AG09319 (cell line): ENCODE data around the gene NUP153.

Source experiments
- DNase-seq: peaks from one replicate; pipeline ENCODE4 v3.0.0-alpha.2; 2010; ENCODE audit warnings: low read depth; ENCODE audit errors: extremely low read depth
- TF ChIP-seq, protein P1 (sequence below): IDR thresholded peaks from 2 replicates; pipeline ENCODE4 v1.5.1; 2011; ENCODE audit warnings: low read depth, mild to moderate bottlenecking, inconsistent platforms, low read length, moderate library complexity

NUP153 gene

DNA sequence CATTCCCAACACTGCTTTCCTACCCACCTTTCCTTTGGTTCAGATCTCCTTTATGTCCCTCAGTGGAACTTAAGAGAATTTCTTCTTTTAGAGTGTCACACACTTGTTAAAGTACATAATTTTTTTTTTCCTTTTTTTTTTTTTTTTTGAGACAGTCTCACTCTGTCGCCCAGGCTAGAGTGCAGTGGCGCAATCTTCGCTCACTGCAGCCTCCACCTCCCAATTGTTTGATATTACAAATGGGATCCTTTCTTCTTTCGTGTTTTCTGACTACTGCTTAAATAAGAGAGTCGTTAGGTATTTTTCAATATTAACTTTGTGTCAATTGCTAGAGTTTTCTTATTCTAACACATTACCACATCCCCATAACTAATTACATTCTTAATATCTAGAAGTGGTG, 29.1 kb downstream of the NUP153 start:
- DNase-seq, result no peak
- TF ChIP-seq, protein P1, sequence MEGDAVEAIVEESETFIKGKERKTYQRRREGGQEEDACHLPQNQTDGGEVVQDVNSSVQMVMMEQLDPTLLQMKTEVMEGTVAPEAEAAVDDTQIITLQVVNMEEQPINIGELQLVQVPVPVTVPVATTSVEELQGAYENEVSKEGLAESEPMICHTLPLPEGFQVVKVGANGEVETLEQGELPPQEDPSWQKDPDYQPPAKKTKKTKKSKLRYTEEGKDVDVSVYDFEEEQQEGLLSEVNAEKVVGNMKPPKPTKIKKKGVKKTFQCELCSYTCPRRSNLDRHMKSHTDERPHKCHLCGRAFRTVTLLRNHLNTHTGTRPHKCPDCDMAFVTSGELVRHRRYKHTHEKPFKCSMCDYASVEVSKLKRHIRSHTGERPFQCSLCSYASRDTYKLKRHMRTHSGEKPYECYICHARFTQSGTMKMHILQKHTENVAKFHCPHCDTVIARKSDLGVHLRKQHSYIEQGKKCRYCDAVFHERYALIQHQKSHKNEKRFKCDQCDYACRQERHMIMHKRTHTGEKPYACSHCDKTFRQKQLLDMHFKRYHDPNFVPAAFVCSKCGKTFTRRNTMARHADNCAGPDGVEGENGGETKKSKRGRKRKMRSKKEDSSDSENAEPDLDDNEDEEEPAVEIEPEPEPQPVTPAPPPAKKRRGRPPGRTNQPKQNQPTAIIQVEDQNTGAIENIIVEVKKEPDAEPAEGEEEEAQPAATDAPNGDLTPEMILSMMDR, result no peak

DNA sequence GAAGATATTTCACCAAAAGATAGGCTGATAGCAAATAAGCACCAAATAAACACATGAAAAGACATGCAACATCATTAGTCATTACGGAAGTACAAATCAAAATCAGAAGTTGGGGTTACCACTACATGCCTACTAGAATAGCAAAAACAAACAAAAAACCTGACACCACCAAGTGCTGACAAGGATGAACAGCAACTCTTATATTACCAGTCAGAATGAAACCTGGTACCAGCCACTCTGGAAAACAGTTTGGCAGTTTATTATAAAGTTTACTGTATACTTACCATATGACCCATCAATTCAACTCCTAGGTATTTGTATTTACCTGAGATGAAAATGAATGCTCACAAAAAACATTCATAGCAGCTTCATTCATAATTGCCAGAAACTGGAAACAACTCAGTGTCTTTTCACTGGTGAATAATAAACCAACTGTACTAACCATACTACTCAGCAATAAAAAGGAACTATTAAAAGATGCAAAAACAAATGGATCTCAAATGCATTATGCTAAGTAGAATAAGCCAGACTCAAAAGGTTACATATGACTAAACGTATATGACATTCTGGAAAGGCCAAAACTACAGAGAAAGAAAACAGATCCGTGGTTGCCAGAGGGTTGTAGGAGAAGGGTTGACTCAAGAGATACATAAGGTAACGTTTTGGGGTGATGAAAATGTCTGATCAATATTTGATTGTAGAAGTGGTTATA, 33.0 kb downstream of the NUP153 start:
- TF ChIP-seq, protein P1, result no peak
- DNase-seq, result no peak

DNA sequence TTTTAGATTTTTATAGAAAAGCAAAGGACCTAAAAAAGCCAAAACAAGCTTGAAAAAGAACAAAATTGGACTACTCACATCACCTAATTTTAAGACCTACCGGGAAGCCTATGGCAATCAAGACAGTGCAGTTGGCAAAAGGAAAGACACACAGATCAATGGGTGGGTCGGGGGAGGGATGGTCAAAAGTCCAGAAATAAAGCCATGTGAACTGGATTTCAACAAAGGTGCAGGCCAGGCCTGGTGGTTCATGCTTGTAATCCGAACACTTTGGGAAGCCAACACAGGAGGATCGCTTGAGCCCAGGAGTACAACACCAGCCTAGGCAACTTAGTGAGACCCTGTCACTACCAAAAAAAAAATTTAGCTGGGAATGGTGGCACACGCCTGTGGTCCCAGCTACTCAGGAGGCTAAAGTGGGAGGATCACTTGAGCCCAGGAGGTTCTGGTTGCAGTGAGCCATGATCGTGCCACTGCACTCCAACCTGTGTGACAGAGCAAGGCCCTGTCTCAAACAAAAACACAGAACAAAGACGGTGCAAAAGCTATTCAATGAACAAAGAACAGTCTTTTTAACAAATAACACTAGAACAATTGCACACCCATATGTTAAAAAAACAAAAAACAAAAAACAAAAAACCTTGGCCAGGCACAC, 34.5 kb downstream of the NUP153 start:
- DNase-seq, result no peak
- TF ChIP-seq, protein P1, result no peak

DNA sequence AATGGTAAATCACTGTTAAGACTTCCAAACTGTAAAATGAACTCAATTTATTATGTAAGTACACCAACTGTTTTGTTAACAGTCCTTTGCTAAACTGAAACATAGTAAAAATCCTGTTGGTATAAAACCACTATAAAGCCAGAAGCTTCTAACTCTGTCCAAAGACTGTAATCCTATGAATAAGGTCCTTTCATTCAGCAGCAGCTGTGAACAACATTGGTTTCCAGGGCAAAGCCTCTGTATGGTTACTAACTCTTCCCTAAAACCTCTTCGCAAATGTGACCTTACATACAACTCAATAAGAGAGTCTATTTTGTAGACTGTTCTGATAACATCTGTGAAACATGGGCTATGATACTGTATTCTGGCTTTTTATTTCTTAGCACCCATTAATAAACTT, 40.1 kb downstream of the NUP153 start:
- TF ChIP-seq, protein P1, result no peak
- DNase-seq, result no peak

DNA sequence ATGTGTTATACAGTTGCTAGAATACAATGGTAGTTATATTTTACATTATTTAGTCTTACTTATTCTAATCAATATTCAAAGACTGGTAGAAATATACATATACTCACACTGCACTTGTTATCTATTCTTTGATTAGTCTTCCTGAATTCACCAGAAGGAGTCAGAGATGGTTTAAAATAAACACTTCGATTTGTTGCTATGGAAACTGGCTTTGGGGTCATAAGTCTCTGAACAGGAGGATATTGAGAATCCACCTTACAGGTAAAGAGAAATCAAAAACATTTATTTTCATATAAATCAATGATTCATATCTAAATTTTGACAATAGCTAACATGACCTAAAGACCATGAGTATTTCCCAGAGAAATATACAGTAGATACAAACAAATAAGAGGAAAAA, 41.6 kb downstream of the NUP153 start:
- TF ChIP-seq, protein P1, result no peak

DNA sequence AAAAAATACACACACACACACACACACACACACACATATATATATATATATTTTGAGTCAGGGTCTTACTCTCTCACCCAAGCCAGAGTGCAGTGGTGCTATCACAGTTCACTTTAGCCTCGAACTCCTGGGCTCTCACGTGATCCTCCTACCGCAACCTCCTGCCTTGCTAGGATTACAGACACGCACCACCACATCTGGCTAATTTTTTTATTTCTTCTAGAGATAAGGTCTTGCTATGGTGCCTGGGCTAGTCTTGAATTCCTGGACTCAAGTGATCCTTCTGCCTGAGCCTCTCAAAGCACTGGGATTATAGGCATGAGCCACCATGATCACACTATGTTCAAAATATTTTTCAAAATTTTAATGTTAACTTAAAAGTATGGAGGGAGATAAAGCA, 43.5 kb downstream of the NUP153 start:
- TF ChIP-seq, protein P1, result no peak
- DNase-seq, result no peak

More for the DNA sequence above, 41.6 kb downstream of the NUP153 start:
- DNase-seq, result no peak

DNA sequence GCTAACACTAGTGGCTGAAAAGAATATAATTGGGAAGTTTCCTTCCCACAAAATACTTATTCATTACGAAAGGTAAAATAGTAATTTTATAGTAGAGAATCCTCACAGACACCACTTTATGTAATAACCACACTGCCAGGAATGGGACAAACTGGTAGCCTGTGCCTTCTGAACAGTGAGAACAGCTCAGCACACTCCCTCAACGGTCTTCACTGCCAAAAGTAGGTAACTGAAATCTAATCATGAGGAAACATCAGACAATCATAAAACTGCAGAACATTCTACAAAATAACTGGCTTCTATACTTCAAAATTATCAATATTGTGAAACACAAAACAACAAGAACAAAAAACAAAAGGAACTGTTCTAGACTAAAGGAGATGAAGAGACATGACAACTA, 44.1 kb downstream of the NUP153 start:
- TF ChIP-seq, protein P1, result no peak
- no peak for DNase-seq
